Cardiac muscle cell (in vitro differentiated cells and primary cell): ENCODE results near the gene PNLIPRP1. TPM values are rescaled to one million over a fixed set of nuclear protein-coding genes. Genes with fewer than 3 reads are reported as not detected.

Experiments used
- DNase-seq, 2 donors: peaks; one replicate each; pipeline versions ENCODE4 v3.0.0 to v3.0.0-alpha.2; 2010 to 2017; ENCODE audit warnings: low read depth in 1 of 2, low spot score in 1 of 2
- H3K27ac ChIP-seq: fragments of 200-600 bp; sonication (generic); 2 replicates; pipeline ENCODE4 v1.5.1; 2016
- H3K27me3 ChIP-seq: fragments of 200-600 bp; sonication (generic); 2 replicates; pipeline ENCODE4 v1.6.0; 2016; ENCODE audit warnings: control low read depth
- H3K36me3 ChIP-seq: fragments of 200-600 bp; sonication (generic); 2 replicates; pipeline ENCODE4 v1.5.1; 2016; ENCODE audit warnings: control low read depth
- H3K4me1 ChIP-seq: fragments of 200-600 bp; sonication (generic); 2 replicates; pipeline ENCODE4 v1.8.1; 2017; ENCODE audit warnings: low read depth, mild to moderate bottlenecking, mixed run types
- H3K4me3 ChIP-seq: fragments of 200-600 bp; sonication (generic); 2 replicates; pipeline ENCODE4 v1.5.1; 2016; ENCODE audit warnings: mild to moderate bottlenecking
- H3K9me3 ChIP-seq: fragments of 200-600 bp; sonication (generic); 2 replicates; pipeline ENCODE4 v1.5.1; 2017; ENCODE audit warnings: low read depth, mild to moderate bottlenecking, control low read depth
- CTCF ChIP-seq: IDR thresholded peaks from 2 replicates; pipeline ENCODE4 v1.5.1; 2012; ENCODE audit warnings: low read depth, mild to moderate bottlenecking, low read length
- polyA plus RNA-seq: library from polyadenylated mRNA; unstranded; fragments of >200 nt; fragmentation: Nextera tagmentation; extraction: Ambion mirVana; gene quantifications from 2 replicates; pipeline ENCODE4 v1.2.1, GENCODE V29; 2016
- total RNA-seq: library from RNA; depleted of rRNA; stranded (reverse); fragments of >200 nt; gene quantifications from 2 replicates; pipeline ENCODE4 v1.2.3, GENCODE V29; 2016

PNLIPRP1 gene
- total and polyA plus RNA-seq, 2 experiments from 2014 or later: not detected

DNA sequence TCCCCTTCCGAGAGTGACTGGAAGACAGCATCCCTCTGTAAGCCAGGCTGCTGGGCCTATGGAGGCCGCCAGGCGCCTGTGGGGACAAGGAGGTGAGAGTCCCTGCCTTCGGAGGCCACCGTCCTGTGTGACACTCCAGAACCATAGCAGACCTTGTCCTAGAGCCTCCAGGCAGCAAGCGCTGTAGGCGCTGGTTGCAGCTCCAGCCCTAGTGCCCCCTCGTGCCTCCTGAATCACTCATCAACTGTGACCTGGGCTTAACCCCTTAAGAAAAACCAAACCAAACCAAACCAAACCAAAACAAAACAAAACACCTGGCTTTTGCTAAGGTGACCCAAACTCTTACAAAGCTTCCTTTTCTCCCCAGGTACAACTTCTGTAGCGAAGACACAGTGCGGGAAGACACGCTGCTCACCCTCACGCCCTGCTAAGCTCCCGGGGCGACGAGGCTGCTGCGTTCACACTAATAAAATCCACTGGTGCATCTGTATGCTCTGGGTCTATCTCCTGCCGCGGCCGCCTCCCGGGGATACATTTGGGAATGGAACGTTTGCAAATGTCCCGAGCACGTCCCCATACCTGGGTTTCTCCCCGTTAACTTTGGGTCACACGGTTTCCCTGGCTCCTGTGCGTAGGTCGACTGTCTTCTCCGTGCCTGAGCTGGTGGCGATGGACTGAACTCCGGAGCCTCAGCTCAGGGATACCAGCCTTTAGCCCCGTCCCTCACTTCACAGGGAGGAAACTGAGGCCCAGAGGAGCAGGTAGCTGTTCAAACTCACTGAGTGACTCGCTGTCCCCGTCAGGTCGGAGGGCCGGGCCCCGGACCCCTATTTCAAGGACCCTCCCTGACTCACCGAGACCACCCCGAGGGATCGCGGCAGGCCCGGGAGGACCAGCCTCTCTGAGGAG, 18.2 kb downstream of the PNLIPRP1 start:
- DNase-seq: no peak
- no peak for TF ChIP-seq CTCF
- peaks cover 14% of the 10 kb centered on the region for H3K27me3 ChIP-seq

GRCh38 chr10:116610443-116611152, 19.8 kb downstream of the PNLIPRP1 start:
- Histone ChIP-seq H3K36me3 (no peaks in the 10 kb centered on the region), H3K9me3 (no peaks in the 10 kb centered on the region), H3K4me1 (no peaks in the 10 kb centered on the region), H3K27me3 (peaks cover 16% of the 10 kb centered on the region), H3K27ac (no peak overlapping the region), H3K4me3 (no peak overlapping the region)
- no peak for DNase-seq
- TF ChIP-seq CTCF: no peak

More for the DNA sequence above, 18.2 kb downstream of the PNLIPRP1 start:
- no peaks in the 10 kb centered on the region for H3K9me3 ChIP-seq
- no peaks in the 10 kb centered on the region for H3K36me3 ChIP-seq
- H3K27ac ChIP-seq: no peak overlapping the region
- H3K4me1 ChIP-seq: no peaks in the 10 kb centered on the region
- H3K4me3 ChIP-seq: peak overlapping the region; percentile 48

DNA sequence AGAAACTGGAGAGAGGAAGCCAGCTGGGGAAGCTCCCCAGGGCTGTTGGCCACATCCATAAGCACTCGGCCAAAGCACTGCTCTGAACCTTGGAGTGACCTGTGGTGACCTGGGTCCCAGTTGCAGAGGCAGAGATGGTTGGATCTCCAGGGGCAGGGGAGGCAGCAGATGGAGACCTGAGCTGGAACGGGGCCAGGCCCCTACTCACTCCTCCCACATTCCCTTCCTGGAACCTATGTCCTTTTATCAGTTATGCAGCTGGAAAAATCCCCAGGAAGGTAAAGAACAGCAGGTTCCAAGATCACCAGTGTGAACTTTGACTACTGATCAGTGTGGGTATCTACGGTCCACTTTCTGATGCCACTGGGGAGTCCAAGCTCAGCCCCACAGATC, 20.4 kb downstream of the PNLIPRP1 start:
- H3K36me3 ChIP-seq: no peaks in the 10 kb centered on the region
- no peak for TF ChIP-seq CTCF
- DNase-seq: no peak
- no peak overlapping the region for H3K27ac ChIP-seq
- H3K9me3 ChIP-seq: no peaks in the 10 kb centered on the region
- no peak overlapping the region for H3K4me3 ChIP-seq
- H3K27me3 ChIP-seq: peaks cover 16% of the 10 kb centered on the region
- no peaks in the 10 kb centered on the region for H3K4me1 ChIP-seq

- H3K27ac ChIP-seq: no peak overlapping the region
- H3K4me1 ChIP-seq: no peaks in the 10 kb centered on the region
- H3K9me3 ChIP-seq: no peaks in the 10 kb centered on the region
- no peak overlapping the region for H3K4me3 ChIP-seq
- DNase-seq: no peak
- peaks cover 16% of the 10 kb centered on the region for H3K27me3 ChIP-seq
- no peaks in the 10 kb centered on the region for H3K36me3 ChIP-seq
- no peak for TF ChIP-seq CTCF
Observed at GRCh38 chr10:116612107-116612769, 21.5 kb downstream of the PNLIPRP1 start.

GRCh38 chr10:116613471-116613870, 22.7 kb downstream of the PNLIPRP1 start:
- no peak for TF ChIP-seq CTCF
- H3K36me3 ChIP-seq: no peaks in the 10 kb centered on the region
- no peaks in the 10 kb centered on the region for H3K9me3 ChIP-seq
- no peak overlapping the region for H3K27ac ChIP-seq
- H3K4me1 ChIP-seq: no peaks in the 10 kb centered on the region
- no peak overlapping the region for H3K4me3 ChIP-seq
- H3K27me3 ChIP-seq: peaks cover 13% of the 10 kb centered on the region
- no peak for DNase-seq
